Measurements from ENCODE around the gene MAGOHB. TPM values are rescaled to one million over a fixed set of nuclear protein-coding genes. Genes with fewer than 3 reads are reported as not detected.
A peak's percentile ranks its signal among the peaks of the same experiment; 100 is the strongest.

Gene MAGOHB
- total RNA-seq, 3 donors from 2014 or later (not counting 1 experiment from before 2014, with no cell fraction given): 13.0 to 16.3 (median 13.1) TPM

GRCh38 chr12:10618338-10618987, 5.1 kb upstream of the MAGOHB start:
- WGBS (ENCODE audit: insufficient coverage): 86% methylated on average over 4 of the region's 5 CpGs
- intact Hi-C loops (cut with micrococcal nuclease): loop anchor here (10.0 kb wide), 1 partner anchor 556 kb away; the partner anchor contains the start of gene SMIM10L1
- no peaks in the 10 kb centered on the region for H3K27me3 ChIP-seq (ENCODE audit: control insufficient read depth, insufficient read depth, low read length)

GRCh38 chr12:10617863-10618262, 4.5 kb upstream of the MAGOHB start:
- Histone ChIP-seq H3K4me3 (ENCODE audit: low read length) (no peak overlapping the region), H3K4me1 (ENCODE audit: control insufficient read depth, insufficient read depth, low read length) (no peaks in the 10 kb centered on the region), H3K36me3 (ENCODE audit: control insufficient read depth, insufficient read depth, low read length) (peaks cover 9% of the 10 kb centered on the region), H3K27ac (ENCODE audit: low read length) (no peak overlapping the region), H3K9me3 (ENCODE audit: control insufficient read depth, insufficient read depth, low read length) (no peaks in the 10 kb centered on the region), H3K27me3 (ENCODE audit: control insufficient read depth, insufficient read depth, low read length) (no peaks in the 10 kb centered on the region)
- TF ChIP-seq CTCF (IDR thresholded peaks at IDR 0.05): no peak
- ATAC-seq (no peak), DNase-seq (no peak)
- H3K4me1 Mint-ChIP-seq: peaks cover 14 to 15% of the 10 kb centered on the region in 2 donors
- no peak overlapping the region for H3K27ac Mint-ChIP-seq
- H3K4me3 Mint-ChIP-seq: no peak overlapping the region
- 95% methylated on average over 6 of the region's 6 CpGs for WGBS (ENCODE audit: insufficient coverage)
- no peaks in the 10 kb centered on the region for H3K9me3 Mint-ChIP-seq
- intact Hi-C loops (cut with micrococcal nuclease): loop anchor here (10.0 kb wide), 1 partner anchor 557 kb away; the partner anchor contains the start of gene SMIM10L1
- H3K27me3 Mint-ChIP-seq (ENCODE audit: low read depth in 2 of 2): peaks cover 6 to 10% of the 10 kb centered on the region in 2 donors
- peaks cover 7% of the 10 kb centered on the region for H3K36me3 Mint-ChIP-seq

More at GRCh38 chr12:10618338-10618987, 5.1 kb upstream of the MAGOHB start:
- peaks cover 9% of the 10 kb centered on the region for H3K36me3 ChIP-seq (ENCODE audit: control insufficient read depth, insufficient read depth, low read length)
- H3K27ac Mint-ChIP-seq: no peak overlapping the region
- no peaks in the 10 kb centered on the region for H3K9me3 ChIP-seq (ENCODE audit: control insufficient read depth, insufficient read depth, low read length)
- H3K4me1 ChIP-seq (ENCODE audit: control insufficient read depth, insufficient read depth, low read length): no peaks in the 10 kb centered on the region
- H3K9me3 Mint-ChIP-seq: no peaks in the 10 kb centered on the region
- no peak overlapping the region for H3K4me3 Mint-ChIP-seq
- TF ChIP-seq CTCF (IDR thresholded peaks at IDR 0.05): no peak
- H3K27ac ChIP-seq (ENCODE audit: low read length): no peak overlapping the region
- H3K4me3 ChIP-seq (ENCODE audit: low read length): no peak overlapping the region
- DNase-seq (no peak), ATAC-seq (no peak)
- peaks cover 8 to 9% of the 10 kb centered on the region in 2 donors for H3K4me1 Mint-ChIP-seq
- H3K36me3 Mint-ChIP-seq: peaks cover 2% of the 10 kb centered on the region
- H3K27me3 Mint-ChIP-seq (ENCODE audit: low read depth in 2 of 2): peaks cover 6 to 8% of the 10 kb centered on the region in 2 donors

- Histone ChIP-seq H3K27me3 (ENCODE audit: control insufficient read depth, insufficient read depth, low read length) (no peaks in the 10 kb centered on the region), H3K4me1 (ENCODE audit: control insufficient read depth, insufficient read depth, low read length) (peaks cover 8% of the 10 kb centered on the region), H3K36me3 (ENCODE audit: control insufficient read depth, insufficient read depth, low read length) (peaks cover 6% of the 10 kb centered on the region), H3K9me3 (ENCODE audit: control insufficient read depth, insufficient read depth, low read length) (no peaks in the 10 kb centered on the region), H3K4me3 (ENCODE audit: low read length) (no peak overlapping the region), H3K27ac (ENCODE audit: low read length) (no peak overlapping the region)
- Mint-ChIP-seq H3K27ac (no peak overlapping the region), H3K36me3 (peaks cover 7% of the 10 kb centered on the region), H3K4me3 (no peak overlapping the region), H3K27me3 (ENCODE audit: low read depth in 2 of 2) (peaks cover 6 to 10% of the 10 kb centered on the region in 2 donors), H3K9me3 (no peaks in the 10 kb centered on the region), H3K4me1 (peaks cover 22 to 24% of the 10 kb centered on the region in 2 donors)
- WGBS (ENCODE audit: insufficient coverage): 72% methylated on average over 3 of the region's 4 CpGs
- no peak for ATAC-seq
- no peak for TF ChIP-seq CTCF (IDR thresholded peaks at IDR 0.05)
- peak in 1 of 2 donors; percentile 35 for DNase-seq
- intact Hi-C loops (cut with micrococcal nuclease): loop anchor here (10.0 kb wide), 1 partner anchor 559 kb away; the partner anchor contains the start of gene SMIM10L1
Observed at GRCh38 chr12:10615532-10615931, 2.1 kb upstream of the MAGOHB start.
